Activated T-cell treated with anti-CD3 and anti-CD28 coated beads, Interleukin-2, amount 50 U/mL, for 4 hours (primary cell): ENCODE results near the gene CARS1. TPM values are rescaled to one million over a fixed set of nuclear protein-coding genes. Genes with fewer than 3 reads are reported as not detected.

Experiments
- ATAC-seq, 2 donors: fragments of 200-7000 bp; cut with Tn5 transposase; one replicate each; pipeline ENCODE4 v1.10.0; 2021
- DNase-seq: peaks from one replicate; pipeline ENCODE4 v3.0.0-alpha.2; 2020
- H3K27me3 Mint-ChIP-seq: one replicate; pipeline ENCODE4 v1.8.0; 2021; ENCODE audit warnings: low read depth, mixed read lengths
- H3K36me3 Mint-ChIP-seq: one replicate; pipeline ENCODE4 v1.8.0; 2022; ENCODE audit warnings: mixed read lengths; ENCODE audit not compliant: insufficient read depth
- H3K4me1 Mint-ChIP-seq: one replicate; pipeline ENCODE4 v1.8.0; 2021; ENCODE audit warnings: low read depth, mixed read lengths
- H3K4me3 Mint-ChIP-seq: one replicate; pipeline ENCODE4 v1.8.0; 2021; ENCODE audit warnings: mild to moderate bottlenecking, moderate library complexity, mixed read lengths
- H3K9me3 Mint-ChIP-seq: one replicate; pipeline ENCODE4 v1.8.0; 2021; ENCODE audit warnings: mixed read lengths
- total RNA-seq, 3 donors: library from RNA; stranded (reverse); gene quantifications; one replicate each; pipeline ENCODE4 v1.2.1, GENCODE V29; 2021

Gene CARS1
- total RNA-seq, 3 donors from 2014 or later: 72.4 to 110 (median 88.1) TPM

DNA sequence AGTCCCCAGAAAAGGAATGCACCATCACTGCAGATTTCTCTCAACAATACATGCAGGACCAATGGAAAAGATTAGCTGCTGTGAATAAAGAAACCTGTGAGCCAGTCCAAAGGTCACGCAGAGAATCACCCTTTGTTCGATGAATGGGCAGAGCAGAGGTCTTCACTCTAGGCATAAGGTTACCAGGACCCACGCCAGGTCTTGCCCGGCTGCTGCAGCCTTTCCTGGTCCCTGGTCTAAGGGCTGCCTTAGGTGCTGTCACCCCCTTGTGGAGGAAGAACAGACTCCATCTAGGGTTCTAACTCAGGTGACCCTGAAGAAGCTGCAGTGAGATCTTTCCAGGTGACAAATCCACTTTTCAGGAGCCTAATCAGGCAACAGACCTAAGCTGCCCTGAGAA lies 36.1 kb downstream of the CARS1 start:
- no peaks in the 10 kb centered on the region for H3K27me3 Mint-ChIP-seq
- DNase-seq: no peak
- H3K9me3 Mint-ChIP-seq: no peaks in the 10 kb centered on the region
- peak; percentile 58 to 79 for ATAC-seq
- no peak overlapping the region for H3K4me3 Mint-ChIP-seq
- peaks cover 42% of the 10 kb centered on the region for H3K36me3 Mint-ChIP-seq
- peaks cover 38% of the 10 kb centered on the region for H3K4me1 Mint-ChIP-seq

DNA sequence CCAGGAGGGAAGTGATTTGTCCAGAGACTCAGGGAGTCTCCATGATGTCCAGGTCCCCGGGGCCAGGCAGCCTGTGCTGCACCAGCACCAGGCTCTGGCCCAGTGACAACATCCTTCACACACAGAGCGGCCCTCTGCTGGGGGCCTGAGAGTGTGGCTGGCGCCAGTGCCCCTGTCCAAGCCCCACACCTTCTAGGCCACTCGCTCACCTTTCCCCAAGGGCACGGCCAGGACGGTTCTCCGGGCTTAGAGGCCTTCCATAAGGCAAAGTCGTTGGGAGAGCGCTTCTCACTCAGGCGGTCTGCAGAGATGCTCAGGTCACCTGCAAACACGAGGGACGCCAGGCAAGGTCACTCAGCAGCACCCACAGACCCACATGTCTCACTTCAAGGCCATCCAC lies 37.2 kb downstream of the CARS1 start:
- Mint-ChIP-seq H3K36me3 (peaks cover 43% of the 10 kb centered on the region), H3K9me3 (no peaks in the 10 kb centered on the region), H3K27me3 (no peaks in the 10 kb centered on the region), H3K4me1 (peaks cover 47% of the 10 kb centered on the region), H3K4me3 (no peak overlapping the region)
- ATAC-seq (no peak), DNase-seq (no peak)

DNA sequence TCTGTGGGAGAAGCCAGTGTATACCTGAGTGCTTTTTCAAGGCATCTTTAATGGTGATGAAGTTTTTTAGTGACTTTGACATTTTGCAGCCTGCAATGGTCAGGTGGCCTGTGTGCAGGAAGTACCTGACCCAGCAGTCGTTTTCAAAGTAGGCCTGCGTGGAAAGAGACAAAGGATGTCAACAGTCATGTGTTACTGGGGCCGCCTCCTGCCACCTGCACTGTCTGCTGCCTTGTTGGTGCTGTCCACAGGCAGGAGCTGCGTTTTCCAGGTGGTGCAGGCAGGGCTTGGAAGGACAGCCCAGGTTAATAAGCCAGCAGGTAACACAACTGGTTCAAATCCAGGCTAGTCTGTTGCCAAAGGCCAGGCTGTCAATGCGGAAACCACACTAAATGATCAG lies 38.6 kb downstream of the CARS1 start:
- Mint-ChIP-seq H3K4me1 (peaks cover 59% of the 10 kb centered on the region), H3K36me3 (peaks cover 46% of the 10 kb centered on the region), H3K4me3 (no peak overlapping the region), H3K27me3 (no peaks in the 10 kb centered on the region), H3K9me3 (no peaks in the 10 kb centered on the region)
- DNase-seq (no peak), ATAC-seq (no peak)

DNA sequence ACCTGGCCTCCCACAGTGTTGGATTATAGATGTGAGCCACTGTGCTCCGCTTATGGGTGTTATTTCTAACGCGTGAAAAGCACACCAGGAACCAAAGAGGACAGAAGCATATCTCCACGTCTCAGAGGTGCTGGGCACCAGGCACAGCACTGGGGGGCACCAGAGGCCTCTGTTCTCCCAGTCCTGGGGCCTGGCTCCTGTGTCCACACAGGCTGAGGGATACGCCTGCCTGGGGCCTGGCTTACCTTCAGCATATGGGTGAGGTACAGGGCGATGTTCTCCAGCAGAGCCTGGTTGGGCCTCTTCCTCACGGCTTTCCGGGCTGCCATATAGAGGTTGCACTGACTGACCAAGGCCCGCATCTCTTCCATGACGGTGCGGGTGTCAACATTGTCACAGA lies 40.4 kb downstream of the CARS1 start:
- no peak for ATAC-seq
- no peaks in the 10 kb centered on the region for H3K9me3 Mint-ChIP-seq
- no peak overlapping the region for H3K4me3 Mint-ChIP-seq
- H3K36me3 Mint-ChIP-seq: peaks cover 43% of the 10 kb centered on the region
- peaks cover 45% of the 10 kb centered on the region for H3K4me1 Mint-ChIP-seq
- no peaks in the 10 kb centered on the region for H3K27me3 Mint-ChIP-seq
- DNase-seq: no peak

DNA sequence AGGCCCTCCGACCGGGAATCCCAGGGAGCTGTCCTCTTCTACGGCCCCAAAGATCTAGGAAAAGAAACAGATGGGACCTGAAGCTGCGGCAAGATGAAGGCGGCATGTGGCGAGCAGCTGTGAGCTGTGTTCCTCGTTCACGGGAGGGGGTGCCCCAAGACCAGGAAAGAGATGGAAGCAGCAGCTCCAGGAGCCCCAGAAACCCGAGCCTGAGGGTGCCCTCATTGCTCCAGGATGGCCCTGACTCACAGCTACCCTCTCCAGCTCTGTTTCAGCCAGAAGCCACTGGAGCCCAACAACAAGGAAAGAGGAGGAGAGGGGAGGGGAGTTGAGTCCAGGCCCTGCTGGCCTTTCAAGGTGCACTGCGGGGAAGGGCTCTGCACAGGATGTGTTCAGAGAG lies 41.4 kb downstream of the CARS1 start:
- H3K9me3 Mint-ChIP-seq: no peaks in the 10 kb centered on the region
- H3K4me1 Mint-ChIP-seq: peaks cover 41% of the 10 kb centered on the region
- peaks cover 44% of the 10 kb centered on the region for H3K36me3 Mint-ChIP-seq
- H3K27me3 Mint-ChIP-seq: no peaks in the 10 kb centered on the region
- no peak overlapping the region for H3K4me3 Mint-ChIP-seq
- no peak for ATAC-seq
- no peak for DNase-seq

DNA sequence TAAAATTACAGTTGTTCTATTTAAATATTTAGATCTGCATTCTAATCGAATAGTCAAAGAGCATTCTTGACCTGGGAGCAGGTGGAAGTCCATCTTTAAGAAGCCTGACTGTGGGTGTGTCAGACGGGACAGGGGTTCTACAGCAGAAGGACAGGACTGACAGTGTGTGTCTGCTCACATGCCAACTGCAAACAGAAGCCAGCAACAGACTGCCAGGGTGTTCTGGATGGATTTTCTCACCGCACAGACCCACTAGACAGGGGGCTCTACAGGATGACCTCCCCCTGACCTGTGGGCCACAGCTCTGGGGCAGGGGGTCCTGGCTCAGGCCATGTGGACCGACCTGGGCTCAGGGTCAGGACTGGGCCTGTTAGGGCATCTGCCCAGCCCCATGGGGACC lies 42.3 kb downstream of the CARS1 start:
- ATAC-seq: no peak
- H3K4me1 Mint-ChIP-seq: peaks cover 43% of the 10 kb centered on the region
- H3K9me3 Mint-ChIP-seq: no peaks in the 10 kb centered on the region
- H3K4me3 Mint-ChIP-seq: peak overlapping the region; percentile 49
- H3K36me3 Mint-ChIP-seq: peaks cover 40% of the 10 kb centered on the region
- no peak for DNase-seq
- no peaks in the 10 kb centered on the region for H3K27me3 Mint-ChIP-seq

DNA sequence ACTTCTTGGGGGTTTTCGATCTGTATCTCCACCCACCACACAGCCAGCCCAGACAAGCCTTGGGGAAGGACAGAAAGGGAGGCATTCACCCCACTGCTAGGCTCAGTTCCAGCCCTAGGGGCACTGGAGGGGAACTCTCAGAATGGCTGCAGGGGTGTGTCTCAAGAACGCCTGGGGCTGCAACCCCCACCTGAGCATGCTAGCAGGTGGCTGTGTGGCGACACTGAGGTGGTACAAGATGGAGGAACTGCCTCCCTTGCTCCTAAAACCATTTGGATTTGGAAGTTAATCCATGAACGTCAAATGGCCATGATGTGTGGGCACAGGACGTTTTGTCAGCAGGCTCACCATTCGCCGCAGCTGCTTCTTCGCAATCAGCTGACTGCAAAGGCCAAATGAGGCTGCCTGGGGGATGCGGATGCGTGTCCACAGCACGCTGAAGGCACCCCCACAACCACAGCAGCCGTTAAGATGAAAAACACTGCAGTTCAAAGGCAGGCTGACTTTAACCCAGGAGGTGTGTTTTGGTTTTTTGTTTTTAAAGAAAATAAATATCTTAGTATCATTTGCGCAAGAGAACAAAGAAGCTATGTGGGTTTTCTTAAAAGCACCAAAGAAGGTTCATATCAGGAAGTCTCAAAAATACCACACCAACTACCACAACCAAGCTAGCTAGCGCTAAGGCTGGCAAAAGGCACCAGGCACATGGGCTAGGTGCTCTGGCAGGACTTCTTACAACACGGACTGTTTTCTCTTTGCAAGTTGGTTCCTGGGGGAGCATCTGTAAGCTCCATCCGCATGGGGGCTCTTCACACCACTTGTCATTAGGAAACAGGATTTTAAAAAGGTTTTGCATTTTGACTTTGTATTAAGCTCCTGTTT lies 42.9 kb downstream of the CARS1 start:
- Mint-ChIP-seq H3K4me3 (peak overlapping the region; percentile 49), H3K27me3 (no peaks in the 10 kb centered on the region), H3K9me3 (no peaks in the 10 kb centered on the region), H3K4me1 (peaks cover 45% of the 10 kb centered on the region), H3K36me3 (peaks cover 43% of the 10 kb centered on the region)
- ATAC-seq (peak; percentile 80 to 82), DNase-seq (peak; percentile 61)

DNA sequence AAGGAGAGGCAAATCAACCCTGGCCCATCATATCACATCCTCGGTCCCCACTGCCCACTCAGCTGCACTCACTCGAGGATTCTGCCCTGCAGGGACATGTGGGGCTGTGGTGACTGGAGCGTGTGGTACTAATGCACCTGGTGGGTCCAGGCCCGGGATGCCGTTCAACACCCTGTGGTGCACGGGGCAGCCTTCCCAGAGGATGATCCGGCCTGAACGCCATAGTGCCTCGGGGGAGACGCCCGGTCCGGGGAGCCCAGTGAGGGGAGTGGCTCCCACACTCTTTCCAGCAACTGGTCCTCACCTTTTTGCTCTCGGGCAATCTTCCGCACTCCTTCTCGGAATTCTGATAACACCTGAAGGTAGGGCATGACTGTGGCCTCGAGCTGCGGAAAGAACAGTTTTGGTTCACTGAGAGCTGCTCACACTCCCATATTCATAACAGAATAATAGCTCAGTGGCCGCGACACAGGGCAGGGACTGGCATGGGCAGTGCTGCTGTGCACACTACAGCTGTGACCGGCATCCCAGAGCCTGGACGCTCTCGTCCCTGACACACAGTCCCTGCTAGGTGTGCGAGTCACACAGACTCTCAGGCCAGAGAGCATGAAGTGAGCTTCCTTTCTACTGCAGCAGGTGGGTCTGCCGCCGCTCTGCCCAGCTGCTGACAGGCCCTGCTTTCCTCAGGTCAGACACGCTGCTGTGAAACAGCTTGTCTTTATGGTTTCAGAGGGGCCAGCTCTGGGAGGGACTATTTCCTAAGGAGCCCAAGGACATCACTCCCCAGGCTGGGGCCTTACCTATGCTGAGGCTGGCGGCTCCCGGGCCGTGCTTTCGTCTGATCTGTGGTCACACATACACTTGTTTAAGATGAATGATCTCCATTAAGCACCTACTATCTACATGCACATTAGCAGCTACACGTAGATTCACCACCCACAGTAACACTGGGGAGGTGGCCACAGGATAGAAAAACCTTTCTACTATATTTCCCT lies 45.0 kb downstream of the CARS1 start:
- H3K36me3 Mint-ChIP-seq: peaks cover 43% of the 10 kb centered on the region
- H3K9me3 Mint-ChIP-seq: no peaks in the 10 kb centered on the region
- H3K27me3 Mint-ChIP-seq: no peaks in the 10 kb centered on the region

DNA sequence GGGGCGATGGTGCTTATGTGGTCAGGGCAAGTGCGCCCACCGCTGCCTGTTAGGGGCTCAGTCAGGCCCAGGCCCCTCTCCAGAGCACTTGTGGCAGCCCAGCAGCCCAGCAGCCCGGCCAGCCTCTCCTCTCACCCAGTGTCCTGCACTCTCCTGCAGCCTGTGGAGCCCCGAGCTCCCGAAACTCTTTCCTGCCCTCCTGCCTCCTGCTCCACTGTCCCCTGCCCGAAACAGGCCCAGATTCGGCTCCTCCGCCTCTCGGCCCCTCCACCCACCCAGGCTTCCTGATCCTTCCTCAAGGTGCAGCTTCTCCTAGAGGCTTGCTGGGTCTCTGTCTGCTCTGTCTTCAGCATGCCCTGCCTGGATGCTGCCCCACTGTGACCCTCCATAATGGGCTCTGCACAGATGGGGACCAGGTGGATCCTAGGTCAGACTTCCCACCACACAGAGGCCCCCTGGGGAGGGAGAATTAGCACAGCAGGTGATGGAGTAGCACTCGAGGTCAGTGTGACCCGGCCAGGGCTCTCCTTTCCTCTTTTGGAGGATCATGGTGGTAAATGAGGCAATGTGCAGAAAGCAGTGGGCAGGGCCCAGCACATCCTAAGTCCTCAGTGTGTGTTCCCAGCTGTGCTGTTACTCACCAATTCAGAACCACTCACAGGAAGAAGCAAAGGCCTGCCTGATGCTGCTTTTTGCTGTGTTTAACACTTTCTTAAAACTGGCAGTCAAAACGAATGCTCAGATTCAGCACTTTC lies 46.5 kb downstream of the CARS1 start:
- no peak for DNase-seq
- Mint-ChIP-seq H3K9me3 (no peaks in the 10 kb centered on the region), H3K27me3 (no peaks in the 10 kb centered on the region), H3K36me3 (peaks cover 42% of the 10 kb centered on the region), H3K4me1 (peaks cover 31% of the 10 kb centered on the region), H3K4me3 (no peak overlapping the region)
- no peak for ATAC-seq

More for the DNA sequence above, 45.0 kb downstream of the CARS1 start:
- H3K4me3 Mint-ChIP-seq: no peak overlapping the region
- peaks cover 37% of the 10 kb centered on the region for H3K4me1 Mint-ChIP-seq
- ATAC-seq (no peak), DNase-seq (no peak)

DNA sequence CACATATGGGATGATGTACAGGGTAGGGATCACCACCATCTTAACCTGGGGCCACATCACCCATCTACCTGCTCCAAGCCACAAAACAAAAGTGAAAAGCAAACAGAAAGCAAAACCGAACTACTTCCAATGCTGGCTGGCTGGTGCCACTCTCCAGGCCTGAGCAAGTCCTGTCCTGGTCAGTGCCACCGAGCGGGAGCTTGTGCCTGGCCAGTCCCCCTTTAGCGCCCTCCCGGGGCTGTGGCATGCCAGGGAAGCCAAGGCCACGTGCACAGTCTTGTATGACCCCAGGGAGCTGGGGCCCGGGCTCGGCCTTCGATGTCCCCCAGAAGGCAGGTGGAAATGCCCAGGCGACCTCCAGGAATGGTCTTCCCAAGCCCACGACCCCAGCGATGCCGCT lies 47.2 kb downstream of the CARS1 start:
- Mint-ChIP-seq H3K4me3 (no peak overlapping the region), H3K36me3 (peaks cover 37% of the 10 kb centered on the region), H3K4me1 (peaks cover 24% of the 10 kb centered on the region), H3K9me3 (no peaks in the 10 kb centered on the region), H3K27me3 (no peaks in the 10 kb centered on the region)
- ATAC-seq (no peak), DNase-seq (no peak)

DNA sequence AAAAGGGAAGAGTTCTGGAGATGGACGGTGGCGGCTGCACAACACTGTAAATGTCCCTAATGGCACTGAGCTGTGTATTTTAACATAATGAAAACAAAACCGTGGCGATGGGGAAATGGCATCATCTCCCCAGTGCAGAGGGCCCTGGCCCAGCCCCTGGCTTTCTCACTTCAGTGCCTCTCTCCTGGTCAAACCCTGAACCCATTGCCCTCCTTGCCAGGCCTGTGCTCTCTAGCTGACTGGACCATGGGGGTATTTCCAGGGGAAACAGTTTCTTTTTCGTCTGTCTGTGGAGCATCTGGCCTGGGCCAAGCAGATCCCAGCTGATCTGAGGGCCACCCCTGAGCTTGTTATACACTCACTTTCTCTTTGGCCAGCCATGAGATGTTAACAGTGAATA lies 47.7 kb downstream of the CARS1 start:
- no peaks in the 10 kb centered on the region for H3K9me3 Mint-ChIP-seq
- no peaks in the 10 kb centered on the region for H3K27me3 Mint-ChIP-seq
- peaks cover 18% of the 10 kb centered on the region for H3K4me1 Mint-ChIP-seq
- H3K36me3 Mint-ChIP-seq: peaks cover 35% of the 10 kb centered on the region
- no peak overlapping the region for H3K4me3 Mint-ChIP-seq
- DNase-seq (no peak), ATAC-seq (no peak)

DNA sequence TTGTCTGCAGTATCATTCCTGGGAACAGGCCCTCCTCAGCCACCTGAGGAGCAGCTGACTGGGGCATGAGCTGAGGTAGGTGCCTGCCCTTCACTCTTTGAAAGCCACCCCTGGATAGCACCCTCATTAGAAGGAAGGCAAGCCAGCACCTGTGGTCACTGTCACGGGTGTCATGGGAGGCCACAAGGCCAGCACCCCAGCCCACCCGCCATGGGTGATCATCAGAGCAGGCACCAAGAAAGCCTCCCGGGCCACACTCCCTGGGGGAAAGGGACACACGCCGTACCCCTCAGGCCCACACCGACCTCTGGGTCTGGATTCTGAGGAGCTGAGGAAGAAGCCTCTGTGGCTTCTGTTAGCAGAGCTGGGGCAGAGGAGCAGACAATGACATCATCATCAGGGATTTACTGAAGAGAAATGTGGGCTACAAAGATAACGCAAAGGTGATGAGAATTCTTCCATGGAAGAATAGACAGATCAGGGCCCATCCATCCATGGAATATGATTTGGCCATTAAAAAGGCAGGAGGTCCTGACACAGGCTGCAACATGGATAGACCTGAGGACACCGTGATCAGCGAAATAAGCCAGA lies 48.4 kb downstream of the CARS1 start:
- H3K4me1 Mint-ChIP-seq: peaks cover 12% of the 10 kb centered on the region
- H3K9me3 Mint-ChIP-seq: no peaks in the 10 kb centered on the region
- DNase-seq (no peak), ATAC-seq (no peak)
- H3K27me3 Mint-ChIP-seq: no peaks in the 10 kb centered on the region
- H3K4me3 Mint-ChIP-seq: no peak overlapping the region
- peaks cover 40% of the 10 kb centered on the region for H3K36me3 Mint-ChIP-seq

DNA sequence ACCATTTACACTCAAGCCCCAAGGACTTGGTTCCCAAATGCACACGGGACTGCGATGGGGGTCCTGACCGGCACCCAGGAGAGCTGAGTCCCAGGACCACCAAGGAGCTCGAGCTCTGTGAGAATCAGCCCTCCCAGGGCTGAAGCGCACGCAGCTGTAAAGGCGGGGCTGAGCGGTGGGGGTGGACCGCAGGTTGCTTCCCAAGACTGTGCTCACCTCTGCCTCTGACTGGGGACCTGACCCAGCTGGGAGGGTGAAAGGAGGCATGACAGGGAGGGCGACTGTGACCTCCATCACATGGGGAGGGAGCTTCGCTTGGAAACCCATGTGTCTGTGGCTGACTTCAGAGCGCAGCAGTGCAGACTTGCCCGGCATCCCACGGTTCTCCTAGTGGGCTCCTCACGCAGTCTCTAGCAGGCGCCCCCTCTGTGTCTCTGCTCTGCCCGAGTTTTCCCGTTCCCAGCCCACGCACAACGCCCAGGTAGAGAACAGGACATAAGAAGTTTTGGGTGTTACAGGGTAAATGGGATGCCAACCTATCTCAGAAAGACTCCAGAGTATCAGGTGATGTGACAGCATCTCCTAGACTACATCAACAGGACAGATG lies 49.7 kb downstream of the CARS1 start:
- DNase-seq (no peak), ATAC-seq (peak in 1 of 2 donors; percentile 21)
- Mint-ChIP-seq H3K4me3 (no peak overlapping the region), H3K4me1 (peaks cover 7% of the 10 kb centered on the region), H3K27me3 (no peaks in the 10 kb centered on the region), H3K9me3 (no peaks in the 10 kb centered on the region), H3K36me3 (peaks cover 49% of the 10 kb centered on the region)
